A204.1 (cell line): ENCODE measurements around the gene OR5M10.
A peak's percentile ranks its signal among the peaks of the same experiment; 100 is the strongest.
"Not testable (repeated sequence)": the region's sequence is repeated elsewhere in the genome, so short reads cannot be mapped to it uniquely, and the experiment has no call there.

Source experiments
- FAIRE-seq: peaks from 2 replicates; lab custom pipeline; 2012; peaks lifted over from hg19 to GRCh38; lab: Jason Lieb, UNC

Gene OR5M10

GRCh38 chr11:56577621-56578020, at the start of gene OR5M10:
Gene OR5M10, minus strand, starts transcription at chr11:56577721. Its CDS starts 0 bp downstream, at chr11:56577721.
- no peak for FAIRE-seq

- no peak for FAIRE-seq
Observed at GRCh38 chr11:56625946-56626345, 48.4 kb upstream of the OR5M10 start.

GRCh38 chr11:56624661-56625110, 47.2 kb upstream of the OR5M10 start:
- peak; percentile 73 for FAIRE-seq

- FAIRE-seq: no peak
Observed at GRCh38 chr11:56611174-56611573, 33.7 kb upstream of the OR5M10 start.

GRCh38 chr11:56592088-56592717, 14.7 kb upstream of the OR5M10 start:
- not testable (repeated sequence) for FAIRE-seq

GRCh38 chr11:56558574-56558973, 18.9 kb downstream of the OR5M10 start:
- FAIRE-seq: no peak

GRCh38 chr11:56554691-56555090, 22.8 kb downstream of the OR5M10 start:
- FAIRE-seq: not testable (repeated sequence)

- no peak for FAIRE-seq
Observed at GRCh38 chr11:56545531-56545930, 32.0 kb downstream of the OR5M10 start.

GRCh38 chr11:56543739-56544138, 33.8 kb downstream of the OR5M10 start:
- FAIRE-seq: no peak

GRCh38 chr11:56543157-56543556, 34.4 kb downstream of the OR5M10 start, which contains the start of gene OR5M11:
Gene OR5M11, minus strand, starts transcription at chr11:56543257. Its CDS starts 0 bp downstream, at chr11:56543257.
- no peak for FAIRE-seq

GRCh38 chr11:56533054-56533740, 44.3 kb downstream of the OR5M10 start:
- FAIRE-seq: no peak

GRCh38 chr11:56531856-56532255, 45.7 kb downstream of the OR5M10 start:
- no peak for FAIRE-seq
